Peyer's patch (tissue), 4 donors: Measurements from ENCODE around the gene TOMM7. TPM values are rescaled to one million over a fixed set of nuclear protein-coding genes. Genes with fewer than 3 reads are reported as not detected.

ENCODE experiments used
- DNase-seq, 3 donors: peaks; one replicate each; pipeline ENCODE4 v3.0.0-alpha.2; 2017 to 2019
- H3K27ac ChIP-seq, 4 donors: fragments of 200-600 bp; sonication (generic); one replicate each; pipeline ENCODE4 v1.5.1; 2016 to 2019
- H3K27me3 ChIP-seq, 2 donors: fragments of 200-600 bp; sonication (generic); one replicate each; pipeline ENCODE4 v1.5.1; 2019
- H3K36me3 ChIP-seq, 3 donors: fragments of 200-600 bp; sonication (generic); one replicate each; pipeline ENCODE4 v1.5.1; 2016 to 2019
- H3K4me1 ChIP-seq, 4 donors: fragments of 200-600 bp; sonication (generic); one replicate each; pipeline ENCODE4 v1.5.1; 2016 to 2019
- H3K4me3 ChIP-seq, 4 donors: fragments of 200-600 bp; sonication (generic); 1 replicate in 3 of 4; 2 replicates in 1 of 4; pipeline ENCODE4 v1.5.1; 2016 to 2019; ENCODE audit warnings: mild to moderate bottlenecking in 1 of 4
- H3K9me3 ChIP-seq, 4 donors: fragments of 200-600 bp; sonication (generic); one replicate each; pipeline ENCODE4 v1.5.1; 2016 to 2019; ENCODE audit warnings: mild to moderate bottlenecking in 1 of 4
- POLR2A ChIP-seq, 2 donors: fragments of 450-650 bp; IDR thresholded peaks; one replicate each; pipeline ENCODE4 v1.5.1; 2017; ENCODE audit warnings: antibody characterized with exemption in 2 of 2, mild to moderate bottlenecking in 2 of 2, moderate library complexity in 2 of 2
- total RNA-seq, 4 donors: library from RNA; depleted of rRNA; stranded (reverse); fragments of >200 nt; gene quantifications; one replicate each; pipeline ENCODE4 v1.1.0, GENCODE V29; 2016
- TF ChIP-seq, protein P1 (sequence below), 6 experiments: fragments of 450-650 bp in 4 of 6; fragments of 200-600 bp in 2 of 6; sonication (generic) in 1 of 6; IDR thresholded peaks; one replicate each; pipeline ENCODE4 v1.5.1; 2017 to 2019; ENCODE audit warnings: antibody characterized with exemption in 6 of 6, mild to moderate bottlenecking in 3 of 6, moderate library complexity in 1 of 6

Gene TOMM7
- total RNA-seq, 4 donors from 2014 or later, result 78.6 to 89.8 (median 82.8) TPM

DNA sequence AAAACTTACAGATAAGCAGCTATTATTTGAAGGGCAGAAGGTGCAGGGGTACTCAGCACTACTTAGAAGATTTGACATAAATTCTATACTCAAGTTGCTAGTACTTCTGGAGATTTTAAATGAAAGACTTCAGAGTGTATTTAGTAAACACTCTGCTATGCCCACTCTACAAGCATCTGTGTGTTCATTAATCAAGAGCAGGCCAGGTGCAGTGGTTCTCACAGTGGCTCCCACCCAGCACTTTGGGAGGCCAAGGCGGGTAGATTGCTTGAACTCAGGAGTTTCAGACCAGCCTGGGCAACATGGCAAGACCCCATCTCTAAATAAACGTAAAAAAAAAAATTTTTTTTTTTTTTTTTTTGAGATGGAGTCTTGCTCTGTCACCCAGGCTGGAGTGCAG is 38.9 kb upstream of the TOMM7 start:
- TF ChIP-seq, protein P1, sequence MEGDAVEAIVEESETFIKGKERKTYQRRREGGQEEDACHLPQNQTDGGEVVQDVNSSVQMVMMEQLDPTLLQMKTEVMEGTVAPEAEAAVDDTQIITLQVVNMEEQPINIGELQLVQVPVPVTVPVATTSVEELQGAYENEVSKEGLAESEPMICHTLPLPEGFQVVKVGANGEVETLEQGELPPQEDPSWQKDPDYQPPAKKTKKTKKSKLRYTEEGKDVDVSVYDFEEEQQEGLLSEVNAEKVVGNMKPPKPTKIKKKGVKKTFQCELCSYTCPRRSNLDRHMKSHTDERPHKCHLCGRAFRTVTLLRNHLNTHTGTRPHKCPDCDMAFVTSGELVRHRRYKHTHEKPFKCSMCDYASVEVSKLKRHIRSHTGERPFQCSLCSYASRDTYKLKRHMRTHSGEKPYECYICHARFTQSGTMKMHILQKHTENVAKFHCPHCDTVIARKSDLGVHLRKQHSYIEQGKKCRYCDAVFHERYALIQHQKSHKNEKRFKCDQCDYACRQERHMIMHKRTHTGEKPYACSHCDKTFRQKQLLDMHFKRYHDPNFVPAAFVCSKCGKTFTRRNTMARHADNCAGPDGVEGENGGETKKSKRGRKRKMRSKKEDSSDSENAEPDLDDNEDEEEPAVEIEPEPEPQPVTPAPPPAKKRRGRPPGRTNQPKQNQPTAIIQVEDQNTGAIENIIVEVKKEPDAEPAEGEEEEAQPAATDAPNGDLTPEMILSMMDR (IDR thresholded peaks at IDR 0.05), result no peak
- no peak for TF ChIP-seq POLR2A (IDR thresholded peaks at IDR 0.05)
- Histone ChIP-seq H3K27ac (no peak overlapping the region), H3K9me3 (no peaks in the 10 kb centered on the region), H3K4me3 (no peak overlapping the region), H3K36me3 (no peaks in the 10 kb centered on the region), H3K4me1 (no peaks in the 10 kb centered on the region), H3K27me3 (no peaks in the 10 kb centered on the region)
- DNase-seq, result no peak

DNA sequence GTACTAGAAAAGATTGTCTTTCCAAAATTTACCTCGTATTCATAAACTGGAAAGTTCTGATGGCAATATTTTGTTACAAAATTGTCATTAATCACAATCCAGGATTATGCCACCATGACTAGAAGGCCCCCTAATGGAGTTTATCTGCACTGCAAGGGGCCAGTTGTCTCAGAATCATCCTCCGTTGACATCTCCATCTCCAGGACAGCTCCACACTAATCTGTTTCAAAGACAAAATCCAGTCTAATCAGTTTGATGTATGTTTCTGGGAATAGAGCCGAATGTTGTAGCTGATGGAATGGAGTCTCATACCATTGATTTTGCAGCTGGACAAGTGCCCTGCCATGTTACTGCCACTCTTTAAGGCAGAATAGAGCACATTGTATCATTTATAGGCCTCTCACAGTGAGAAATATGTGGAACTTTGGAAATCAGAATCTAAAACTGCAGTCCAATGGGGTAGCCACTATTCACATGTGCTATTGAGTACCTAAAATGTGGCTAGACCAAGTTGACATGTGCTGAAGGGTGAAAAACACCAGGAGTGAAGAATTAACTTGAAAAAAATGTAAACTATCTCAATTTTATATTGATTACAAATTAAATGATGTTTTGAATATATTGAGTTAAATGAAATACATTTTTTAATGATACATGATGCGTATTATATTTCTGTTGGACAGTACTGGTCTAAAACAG is 38.3 kb upstream of the TOMM7 start:
- DNase-seq, result no peak
- Histone ChIP-seq H3K36me3 (no peaks in the 10 kb centered on the region), H3K27me3 (no peaks in the 10 kb centered on the region), H3K4me1 (peaks cover 0 to 1% (median 0%) of the 10 kb centered on the region in 4 donors), H3K4me3 (no peak overlapping the region), H3K27ac (peak overlapping the region in 1 of 4 donors; percentile 12), H3K9me3 (no peaks in the 10 kb centered on the region)
- TF ChIP-seq, protein P1 (IDR thresholded peaks at IDR 0.05), result peak; percentile 12 to 48 (median 34)
- no peak for TF ChIP-seq POLR2A (IDR thresholded peaks at IDR 0.05)

DNA sequence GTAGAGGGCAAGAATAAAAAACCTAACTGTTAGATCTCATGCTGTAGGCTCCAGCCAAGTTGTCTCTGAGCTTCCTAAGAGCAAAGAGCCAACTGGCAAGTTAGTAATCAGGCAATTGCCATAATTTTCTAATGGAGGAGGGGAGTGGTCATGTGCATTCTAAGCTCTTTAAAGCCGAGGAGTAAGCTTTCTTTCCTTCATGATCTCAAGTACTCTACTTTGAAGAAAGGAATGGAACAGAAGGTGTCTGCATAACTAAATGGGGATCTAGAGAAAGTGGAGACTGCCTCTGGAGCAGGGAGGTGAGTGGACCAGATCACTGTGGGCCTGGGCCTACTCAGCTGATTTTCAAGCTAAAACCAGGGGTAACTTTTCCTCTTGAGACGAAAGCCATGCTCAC is 37.7 kb upstream of the TOMM7 start:
- no peaks in the 10 kb centered on the region for H3K9me3 ChIP-seq
- no peak for TF ChIP-seq POLR2A (IDR thresholded peaks at IDR 0.05)
- TF ChIP-seq, protein P1 (IDR thresholded peaks at IDR 0.05), result no peak
- H3K27ac ChIP-seq, result peak overlapping the region in 1 of 4 donors; percentile 12
- peaks cover 0 to 7% (median 0%) of the 10 kb centered on the region in 4 donors for H3K4me1 ChIP-seq
- no peak for DNase-seq
- no peaks in the 10 kb centered on the region for H3K36me3 ChIP-seq
- no peak overlapping the region for H3K4me3 ChIP-seq
- no peaks in the 10 kb centered on the region for H3K27me3 ChIP-seq

DNA sequence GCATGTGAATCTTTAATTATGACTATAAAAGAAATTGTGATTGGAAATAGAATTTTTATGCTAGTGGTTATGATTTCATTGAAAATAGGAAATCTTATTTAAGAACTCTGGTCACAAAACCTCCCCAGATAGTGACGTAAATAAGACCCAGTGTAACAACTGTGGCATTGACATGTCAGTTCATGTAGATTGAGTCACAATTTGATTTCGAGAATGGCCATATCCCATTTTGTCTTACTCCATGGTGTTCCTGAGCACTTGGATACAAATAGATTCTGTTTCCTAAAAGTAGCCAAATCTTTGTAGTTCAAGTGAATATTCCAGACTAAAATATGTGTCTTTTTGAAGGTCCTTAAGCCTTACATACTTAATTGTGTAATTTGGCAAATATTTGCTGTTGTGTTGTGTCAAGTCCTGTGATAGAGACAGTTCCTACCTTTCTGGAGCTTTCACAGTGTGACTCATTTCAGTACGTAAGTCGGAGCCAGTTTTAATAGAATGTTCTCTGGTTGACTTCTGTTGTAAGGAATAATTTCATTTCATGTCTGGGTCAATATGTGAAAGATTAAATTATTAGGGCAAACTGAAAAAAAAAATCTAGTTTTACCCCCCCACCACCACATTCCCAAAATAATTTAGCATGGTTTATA is 37.1 kb upstream of the TOMM7 start:
- H3K4me3 ChIP-seq, result no peak overlapping the region
- no peaks in the 10 kb centered on the region for H3K9me3 ChIP-seq
- peak overlapping the region in 1 of 4 donors; percentile 33 for H3K27ac ChIP-seq
- no peak for TF ChIP-seq POLR2A (IDR thresholded peaks at IDR 0.05)
- TF ChIP-seq, protein P1 (IDR thresholded peaks at IDR 0.05), result no peak
- H3K4me1 ChIP-seq, result peaks cover 0 to 9% (median 0%) of the 10 kb centered on the region in 4 donors
- H3K36me3 ChIP-seq, result no peaks in the 10 kb centered on the region
- no peak for DNase-seq
- H3K27me3 ChIP-seq, result no peaks in the 10 kb centered on the region

DNA sequence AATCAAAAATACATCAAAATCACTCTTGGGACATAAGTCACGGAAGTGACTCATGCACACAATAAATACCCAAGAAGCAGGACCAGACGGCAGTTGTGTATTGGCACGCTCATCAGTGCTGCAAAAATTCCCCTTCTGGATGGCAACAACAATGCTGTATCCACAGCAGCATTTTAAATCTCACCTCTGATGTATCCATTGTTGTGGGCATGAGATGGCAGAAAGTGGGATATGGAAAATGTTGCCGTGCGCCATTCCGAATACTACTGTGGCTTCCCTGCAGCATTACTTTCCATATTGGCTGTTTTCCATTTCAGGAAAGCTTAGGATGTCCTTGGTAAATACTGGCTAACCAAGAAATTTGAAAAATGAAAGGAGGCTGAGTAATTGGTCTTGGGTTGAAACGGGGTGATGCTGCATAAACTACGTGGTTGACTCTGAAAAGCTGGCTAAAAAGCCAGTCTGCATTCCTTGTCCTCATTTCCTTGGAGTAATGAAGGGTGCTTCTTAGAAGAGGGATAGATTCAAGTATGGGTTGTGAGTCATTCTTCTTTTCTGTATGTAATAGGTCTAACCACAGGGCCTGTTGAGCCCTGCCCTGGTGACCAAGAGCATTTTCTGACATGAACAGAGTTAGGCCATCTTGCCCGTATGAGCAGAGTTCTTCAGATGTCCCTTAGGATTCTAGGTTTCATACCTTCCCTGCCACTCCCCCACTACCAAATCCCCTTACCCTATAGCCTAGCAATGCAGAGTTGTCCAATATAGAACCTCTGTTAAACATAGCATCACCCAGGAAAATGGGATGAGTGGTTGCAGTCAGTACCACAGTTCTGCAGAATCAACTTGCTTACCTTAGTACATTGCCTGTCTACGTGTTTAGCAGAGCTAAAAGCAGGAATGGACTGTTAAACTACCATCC is 36.3 kb upstream of the TOMM7 start:
- no peak overlapping the region for H3K4me3 ChIP-seq
- H3K27ac ChIP-seq, result peak overlapping the region in 2 of 4 donors; percentile 33
- no peaks in the 10 kb centered on the region for H3K27me3 ChIP-seq
- no peaks in the 10 kb centered on the region for H3K36me3 ChIP-seq
- TF ChIP-seq, protein P1 (IDR thresholded peaks at IDR 0.05), result no peak
- no peak for TF ChIP-seq POLR2A (IDR thresholded peaks at IDR 0.05)
- DNase-seq, result no peak
- H3K4me1 ChIP-seq, result peaks cover 0 to 9% (median 0%) of the 10 kb centered on the region in 4 donors
- no peaks in the 10 kb centered on the region for H3K9me3 ChIP-seq
